RWPE2 (cell line): ENCODE results near the gene AP3B1.

Source experiments
- ATAC-seq: fragments of 200-7000 bp; cut with Tn5 transposase; 3 replicates; pipeline ENCODE4 v1.9.1; 2021; ENCODE audit warnings: low read depth
- DNase-seq: peaks from one replicate; pipeline ENCODE4 v3.0.0-alpha.2; 2020; ENCODE audit warnings: low spot score
- H3K27ac ChIP-seq: fragments of 450-650 bp; 2 replicates; pipeline ENCODE4 v1.5.1; 2017; ENCODE audit warnings: mild to moderate bottlenecking; ENCODE audit not compliant: poor library complexity, severe bottlenecking
- H3K27me3 ChIP-seq: fragments of 250-450 bp; sonication (Bioruptor Pico); 2 replicates; pipeline ENCODE4 v1.5.1; 2021; ENCODE audit warnings: mild to moderate bottlenecking, moderate library complexity; ENCODE audit not compliant: insufficient read depth, poor library complexity, severe bottlenecking
- H3K36me3 ChIP-seq: fragments of 250-450 bp; sonication (Bioruptor Pico); 2 replicates; pipeline ENCODE4 v1.5.1; 2020; ENCODE audit warnings: low read depth, mild to moderate bottlenecking, moderate library complexity
- H3K4me1 ChIP-seq: fragments of 250-450 bp; sonication (Bioruptor Pico); 2 replicates; pipeline ENCODE4 v1.5.1; 2021; ENCODE audit warnings: mild to moderate bottlenecking, moderate library complexity; ENCODE audit not compliant: insufficient read depth, poor library complexity, severe bottlenecking
- H3K4me3 ChIP-seq: fragments of 250-450 bp; sonication (Bioruptor Pico); 2 replicates; pipeline ENCODE4 v1.5.1; 2021; ENCODE audit warnings: mild to moderate bottlenecking, moderate library complexity; ENCODE audit not compliant: severe bottlenecking
- H3K9me3 ChIP-seq: fragments of 250-450 bp; sonication (Bioruptor Pico); 2 replicates; pipeline ENCODE4 v1.5.1; 2021; ENCODE audit warnings: mild to moderate bottlenecking, moderate library complexity; ENCODE audit not compliant: severe bottlenecking
- TF ChIP-seq, protein P1 (sequence below): fragments of 450-650 bp; IDR thresholded peaks from one replicate; pipeline ENCODE4 v1.5.1; 2017; ENCODE audit warnings: mild to moderate bottlenecking, moderate library complexity; ENCODE audit not compliant: poor library complexity, severe bottlenecking

The AP3B1 gene

DNA sequence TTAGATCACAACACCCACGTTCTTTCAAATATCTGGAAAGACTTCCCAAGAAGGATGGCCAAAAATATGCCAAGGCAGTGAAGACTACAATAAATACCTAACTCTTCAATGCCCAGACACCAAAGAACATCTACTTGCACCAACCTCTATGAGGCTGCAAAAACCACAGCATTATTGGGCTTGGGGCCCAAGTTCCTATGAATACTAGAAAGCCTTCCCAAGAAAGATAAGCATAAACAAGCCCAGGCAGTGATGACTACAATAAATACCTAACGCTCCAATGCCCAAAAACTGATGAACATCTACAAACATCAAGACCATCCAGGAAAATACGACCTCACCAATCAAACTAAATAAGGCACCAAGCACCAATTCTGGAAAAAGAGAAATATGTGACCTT is 41.3 kb downstream of the AP3B1 start:
- Histone ChIP-seq H3K27me3 (no peaks in the 10 kb centered on the region), H3K4me1 (no peaks in the 10 kb centered on the region), H3K9me3 (peaks cover 5% of the 10 kb centered on the region), H3K27ac (no peak overlapping the region), H3K4me3 (no peak overlapping the region), H3K36me3 (peaks cover 19% of the 10 kb centered on the region)
- ATAC-seq: no peak
- DNase-seq: no peak
- TF ChIP-seq, protein P1, sequence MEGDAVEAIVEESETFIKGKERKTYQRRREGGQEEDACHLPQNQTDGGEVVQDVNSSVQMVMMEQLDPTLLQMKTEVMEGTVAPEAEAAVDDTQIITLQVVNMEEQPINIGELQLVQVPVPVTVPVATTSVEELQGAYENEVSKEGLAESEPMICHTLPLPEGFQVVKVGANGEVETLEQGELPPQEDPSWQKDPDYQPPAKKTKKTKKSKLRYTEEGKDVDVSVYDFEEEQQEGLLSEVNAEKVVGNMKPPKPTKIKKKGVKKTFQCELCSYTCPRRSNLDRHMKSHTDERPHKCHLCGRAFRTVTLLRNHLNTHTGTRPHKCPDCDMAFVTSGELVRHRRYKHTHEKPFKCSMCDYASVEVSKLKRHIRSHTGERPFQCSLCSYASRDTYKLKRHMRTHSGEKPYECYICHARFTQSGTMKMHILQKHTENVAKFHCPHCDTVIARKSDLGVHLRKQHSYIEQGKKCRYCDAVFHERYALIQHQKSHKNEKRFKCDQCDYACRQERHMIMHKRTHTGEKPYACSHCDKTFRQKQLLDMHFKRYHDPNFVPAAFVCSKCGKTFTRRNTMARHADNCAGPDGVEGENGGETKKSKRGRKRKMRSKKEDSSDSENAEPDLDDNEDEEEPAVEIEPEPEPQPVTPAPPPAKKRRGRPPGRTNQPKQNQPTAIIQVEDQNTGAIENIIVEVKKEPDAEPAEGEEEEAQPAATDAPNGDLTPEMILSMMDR: no peak

- TF ChIP-seq, protein P1: no peak
- ATAC-seq: no peak
- no peak for DNase-seq
- no peaks in the 10 kb centered on the region for H3K27me3 ChIP-seq
- peaks cover 5% of the 10 kb centered on the region for H3K9me3 ChIP-seq
- H3K27ac ChIP-seq: no peak overlapping the region
- H3K4me3 ChIP-seq: no peak overlapping the region
- no peaks in the 10 kb centered on the region for H3K4me1 ChIP-seq
- H3K36me3 ChIP-seq: peaks cover 19% of the 10 kb centered on the region
Measured at GRCh38 chr5:78252715-78253114, 41.8 kb downstream of the AP3B1 start.

DNA sequence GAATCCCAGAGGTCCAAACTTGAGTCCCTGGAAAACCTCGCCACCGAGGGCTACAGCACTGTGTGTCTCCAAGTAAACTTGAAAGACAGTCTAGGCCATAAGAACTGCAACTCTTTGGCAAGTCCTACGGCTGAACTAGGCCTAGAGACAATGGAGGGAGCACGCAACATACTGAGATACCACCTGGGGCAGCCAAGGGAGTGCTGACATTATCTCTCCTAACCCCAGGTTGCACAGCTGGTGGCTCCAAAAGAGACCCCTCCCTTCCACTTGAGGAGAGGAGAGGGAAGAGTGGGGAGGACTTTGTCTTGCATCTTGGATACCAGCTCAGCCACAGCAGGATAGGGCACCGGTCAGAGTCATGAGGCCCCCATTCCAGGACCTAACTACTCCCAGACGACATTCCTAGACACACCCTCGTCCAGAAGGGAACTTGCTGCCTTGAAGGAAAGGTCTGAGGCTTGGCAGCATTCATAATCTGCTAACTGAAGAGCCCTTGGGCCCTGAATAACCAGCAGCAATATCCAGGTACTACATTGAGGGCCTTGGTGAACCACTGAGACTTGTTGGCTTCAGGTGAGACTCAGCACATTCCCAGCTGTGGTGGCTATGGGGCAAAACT is 42.7 kb downstream of the AP3B1 start:
- peaks cover 19% of the 10 kb centered on the region for H3K36me3 ChIP-seq
- H3K27me3 ChIP-seq: no peaks in the 10 kb centered on the region
- TF ChIP-seq, protein P1: no peak
- no peak overlapping the region for H3K4me3 ChIP-seq
- ATAC-seq (no peak), DNase-seq (no peak)
- no peak overlapping the region for H3K27ac ChIP-seq
- H3K4me1 ChIP-seq: no peaks in the 10 kb centered on the region
- peaks cover 5% of the 10 kb centered on the region for H3K9me3 ChIP-seq

- no peaks in the 10 kb centered on the region for H3K9me3 ChIP-seq
- no peaks in the 10 kb centered on the region for H3K4me1 ChIP-seq
- H3K27me3 ChIP-seq: no peaks in the 10 kb centered on the region
- DNase-seq: no peak
- no peak overlapping the region for H3K27ac ChIP-seq
- H3K36me3 ChIP-seq: peaks cover 7% of the 10 kb centered on the region
- TF ChIP-seq, protein P1: no peak
- no peak for ATAC-seq
- H3K4me3 ChIP-seq: no peak overlapping the region
Measured at GRCh38 chr5:78245136-78245535, 49.4 kb downstream of the AP3B1 start.

DNA sequence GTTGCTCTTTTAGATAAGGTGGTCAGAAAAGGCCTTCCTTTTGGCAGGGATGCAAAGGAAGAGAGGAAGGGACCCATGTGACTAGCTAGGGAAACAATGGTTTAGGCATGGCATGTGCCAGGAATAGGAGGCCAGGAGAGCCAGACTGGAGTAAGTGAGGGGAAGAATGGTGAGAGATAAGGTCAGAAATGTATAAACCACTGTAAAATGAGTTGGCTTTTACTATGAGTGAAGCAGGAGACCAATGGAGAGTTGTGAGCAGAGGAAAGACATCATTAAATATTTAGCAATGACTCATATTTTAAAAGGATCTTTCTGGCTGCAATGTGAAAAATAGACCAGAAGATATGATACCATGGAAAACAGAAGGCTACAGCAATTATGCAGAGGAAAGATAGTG is 50.9 kb downstream of the AP3B1 start:
- Histone ChIP-seq H3K9me3 (no peaks in the 10 kb centered on the region), H3K4me1 (no peaks in the 10 kb centered on the region), H3K36me3 (peaks cover 10% of the 10 kb centered on the region), H3K27me3 (no peaks in the 10 kb centered on the region), H3K4me3 (no peak overlapping the region), H3K27ac (no peak overlapping the region)
- TF ChIP-seq, protein P1: no peak
- ATAC-seq: no peak; the same call in 2 of the 3 replicates
- DNase-seq: no peak
